ENCODE data around the gene POLR2B. TPM values are rescaled to one million over a fixed set of nuclear protein-coding genes. Genes with fewer than 3 reads are reported as not detected.

Gene POLR2B
- total and polyA plus RNA-seq, 2 of the 8 experiments (the other 6 are each of a cell fraction or from before 2014, with no cell fraction given): 59.3 to 115 TPM

DNA sequence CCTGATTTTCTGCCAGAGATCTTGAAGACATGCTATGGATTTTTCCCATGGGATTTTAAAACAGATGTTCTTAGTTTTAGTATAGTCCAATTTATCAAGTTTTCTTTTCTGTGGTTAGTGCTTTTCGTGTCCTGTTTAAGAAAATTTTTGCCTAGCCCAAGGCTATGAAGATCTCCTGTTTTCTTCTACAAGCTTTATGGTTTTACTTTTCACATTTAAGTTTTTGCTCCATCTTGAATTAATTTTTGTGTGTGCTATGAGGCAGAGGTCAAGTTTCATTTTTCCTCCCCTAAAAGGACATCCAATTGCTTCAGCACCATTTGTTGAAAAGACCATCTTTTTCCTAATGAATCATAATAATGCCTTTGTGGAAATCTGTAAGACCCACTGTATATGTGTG is 65.6 kb downstream of the POLR2B start (continued):
- no peak for TF ChIP-seq CHD7 (IDR thresholded peaks at IDR 0.05; ENCODE audit: insufficient replicate concordance, low read length)
- no peak for TF ChIP-seq CHD2 (IDR thresholded peaks at IDR 0.05; ENCODE audit: low read length)
- TF ChIP-seq BRCA1 (IDR thresholded peaks at IDR 0.05; ENCODE audit: low read depth, low read length): no peak
- no peak for TF ChIP-seq POU5F1 (IDR thresholded peaks at IDR 0.05; ENCODE audit: low read depth, low read length)
- no peak for TF ChIP-seq SIX5 (IDR thresholded peaks at IDR 0.05; ENCODE audit: low read depth, low read length)
